ENCODE measurements around the gene RPS6KB2. TPM values are rescaled to one million over a fixed set of nuclear protein-coding genes. Genes with fewer than 3 reads are reported as not detected.

The RPS6KB2 gene
- total RNA-seq, 4 donors from 2014 or later = 53.5 to 108 (median 75.9) TPM

DNA sequence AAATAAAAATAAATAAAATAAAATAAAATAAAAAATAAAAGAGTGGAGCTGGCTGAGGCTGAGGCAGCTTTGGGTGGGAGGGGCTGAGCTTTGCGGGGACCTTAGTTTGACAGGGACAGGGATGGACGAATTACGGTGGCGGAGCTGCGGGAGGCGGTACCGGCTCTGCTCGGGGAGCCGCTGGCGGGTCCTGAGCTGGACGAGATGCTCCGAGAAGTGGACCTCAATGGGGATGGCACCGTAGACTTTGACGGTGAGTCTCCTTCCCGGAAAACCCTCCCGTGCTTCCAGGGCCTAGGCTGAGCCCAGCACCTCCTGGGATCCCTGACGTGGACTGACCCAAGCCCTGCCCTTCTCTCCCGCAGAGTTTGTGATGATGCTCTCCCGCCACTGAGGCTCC is 30.0 kb downstream of the RPS6KB2 start:
- no peaks in the 10 kb centered on the region for H3K4me1 ChIP-seq
- intact Hi-C loops (cut with DNase I; ENCODE audit: low total_unique reads) = no loop called here
- TF ChIP-seq CTCF (IDR thresholded peaks at IDR 0.05) (no peak), EP300 (IDR thresholded peaks at IDR 0.05; ENCODE audit: low read depth) (no peak), POLR2AphosphoS5 (IDR thresholded peaks at IDR 0.05) (no peak), POLR2A (IDR thresholded peaks at IDR 0.05) (no peak)
- H3K36me3 ChIP-seq = no peaks in the 10 kb centered on the region
- DNase-seq = no peak
- in situ Hi-C loops (cut with MboI; ENCODE audit: low pct_ligation_motif_present in 1 of 4, low pct_unique_long_range_greater_than_20kb in 1 of 4, low sequenced_read_pairs in 3 of 4) = no loop called here
- H3K27me3 ChIP-seq = no peaks in the 10 kb centered on the region
- H3K9me3 ChIP-seq = no peaks in the 10 kb centered on the region
- H3K27ac ChIP-seq = no peak overlapping the region
- no peak overlapping the region for H3K4me3 ChIP-seq
- 86 to 88% methylated on average over 14 to 19 of the region's 19 CpGs for WGBS, 2 donors (ENCODE audit: low coverage in 1 of 2)

- Histone ChIP-seq H3K27me3 (no peaks in the 10 kb centered on the region), H3K9me3 (no peaks in the 10 kb centered on the region), H3K36me3 (no peaks in the 10 kb centered on the region), H3K27ac (peak overlapping the region in 1 of 4 donors; percentile 96), H3K4me3 (no peak overlapping the region), H3K4me1 (peaks cover 22 to 33% (median 27%) of the 10 kb centered on the region in 4 donors)
- DNase-seq = no peak
- intact Hi-C loops (cut with DNase I; ENCODE audit: low total_unique reads) (no loop called here), in situ Hi-C loops (cut with MboI; ENCODE audit: low pct_ligation_motif_present in 1 of 4, low pct_unique_long_range_greater_than_20kb in 1 of 4, low sequenced_read_pairs in 3 of 4) (no loop called here)
- 83 to 89% methylated on average over 3 to 10 of the region's 10 CpGs for WGBS, 2 donors (ENCODE audit: low coverage in 1 of 2)
- no peak for TF ChIP-seq CTCF (IDR thresholded peaks at IDR 0.05)
- TF ChIP-seq POLR2AphosphoS5 (IDR thresholded peaks at IDR 0.05) = no peak
- TF ChIP-seq EP300 (IDR thresholded peaks at IDR 0.05; ENCODE audit: low read depth) = no peak
- no peak for TF ChIP-seq POLR2A (IDR thresholded peaks at IDR 0.05)
Observed at GRCh38 chr11:67463186-67463585, 34.9 kb downstream of the RPS6KB2 start.

GRCh38 chr11:67463680-67464410 is 35.6 kb downstream of the RPS6KB2 start:
- 82% methylated on average over 18 of the region's 20 CpGs; no CpG with 5 or more reads in 1 of the 2 donors for WGBS, 2 donors (ENCODE audit: low coverage in 1 of 2)
- intact Hi-C loops (cut with DNase I; ENCODE audit: low total_unique reads) = no loop called here
- Histone ChIP-seq H3K27ac (peak overlapping the region; percentile 92 to 96 (median 94)), H3K36me3 (no peaks in the 10 kb centered on the region), H3K9me3 (no peaks in the 10 kb centered on the region), H3K4me1 (peaks cover 22 to 36% (median 30%) of the 10 kb centered on the region in 4 donors), H3K27me3 (no peaks in the 10 kb centered on the region), H3K4me3 (peak overlapping the region; percentile 31 to 58 (median 53))
- TF ChIP-seq POLR2A (IDR thresholded peaks at IDR 0.05) (peak; percentile 6), CTCF (IDR thresholded peaks at IDR 0.05) (no peak), POLR2AphosphoS5 (IDR thresholded peaks at IDR 0.05) (peak in 1 of 3 donors; percentile 34), EP300 (IDR thresholded peaks at IDR 0.05; ENCODE audit: low read depth) (no peak)
- DNase-seq = peak; percentile 69
- in situ Hi-C loops (cut with MboI; ENCODE audit: low pct_ligation_motif_present in 1 of 4, low pct_unique_long_range_greater_than_20kb in 1 of 4, low sequenced_read_pairs in 3 of 4) = no loop called here

GRCh38 chr11:67464411-67465188 is 36.3 kb downstream of the RPS6KB2 start:
- WGBS, 2 donors (ENCODE audit: low coverage in 1 of 2) = 19% methylated on average over 36 of the region's 56 CpGs; no CpG with 5 or more reads in 1 of the 2 donors

More at GRCh38 chr11:67464411-67465188, 36.3 kb downstream of the RPS6KB2 start:
- in situ Hi-C loops (cut with MboI; ENCODE audit: low pct_ligation_motif_present in 1 of 4, low pct_unique_long_range_greater_than_20kb in 1 of 4, low sequenced_read_pairs in 3 of 4) = no loop called here
- DNase-seq = peak; percentile 96
- peak overlapping the region; percentile 35 to 58 (median 53) for H3K4me3 ChIP-seq
- no peaks in the 10 kb centered on the region for H3K9me3 ChIP-seq
- H3K4me1 ChIP-seq = peaks cover 22 to 38% (median 32%) of the 10 kb centered on the region in 4 donors
- H3K27ac ChIP-seq = peak overlapping the region; percentile 92 to 96 (median 94)
- no peaks in the 10 kb centered on the region for H3K27me3 ChIP-seq
- intact Hi-C loops (cut with DNase I; ENCODE audit: low total_unique reads) = no loop called here
- TF ChIP-seq CTCF (IDR thresholded peaks at IDR 0.05) = no peak
- peak; percentile 89 to 93 (median 90) for TF ChIP-seq POLR2AphosphoS5 (IDR thresholded peaks at IDR 0.05)
- peak; percentile 92 for TF ChIP-seq POLR2A (IDR thresholded peaks at IDR 0.05)
- H3K36me3 ChIP-seq = no peaks in the 10 kb centered on the region
